AG08396 (cell line): ENCODE results near the gene SMYD4.
"Not testable (repeated sequence)": the region's sequence is repeated elsewhere in the genome, so short reads cannot be mapped to it uniquely, and the experiment has no call there.

Experiments used
- DNase-seq: peaks from one replicate; pipeline ENCODE4 v3.0.0; 2012; ENCODE audit warnings: low spot score, mixed read lengths

Gene SMYD4

GRCh38 chr17:1779571-1780131, 50.1 kb downstream of the SMYD4 start:
- DNase-seq, result peak; percentile 88

- no peak for DNase-seq
Observed at GRCh38 chr17:1776857-1777256, 52.8 kb downstream of the SMYD4 start.

- DNase-seq, result no peak
Observed at GRCh38 chr17:1776328-1776727, 53.4 kb downstream of the SMYD4 start.

GRCh38 chr17:1774390-1775176, 55.1 kb downstream of the SMYD4 start:
- no peak for DNase-seq

GRCh38 chr17:1773696-1774181, 56.0 kb downstream of the SMYD4 start:
- no peak for DNase-seq

GRCh38 chr17:1773000-1773695, 56.6 kb downstream of the SMYD4 start:
- not testable (repeated sequence) for DNase-seq

GRCh38 chr17:1769822-1770477, 59.8 kb downstream of the SMYD4 start:
- no peak for DNase-seq

- DNase-seq, result no peak
Observed at GRCh38 chr17:1767358-1767757, 62.3 kb downstream of the SMYD4 start.

- no peak for DNase-seq
Observed at GRCh38 chr17:1766382-1767135, 63.1 kb downstream of the SMYD4 start.

GRCh38 chr17:1765576-1765975, 64.1 kb downstream of the SMYD4 start:
- DNase-seq, result no peak

GRCh38 chr17:1764705-1765104, 65.0 kb downstream of the SMYD4 start:
- DNase-seq, result not testable (repeated sequence)

- peak; percentile 70 for DNase-seq
Observed at GRCh38 chr17:1764284-1764683, 65.4 kb downstream of the SMYD4 start.

- DNase-seq, result peak; percentile 58
Observed at GRCh38 chr17:1762901-1763898, 66.5 kb downstream of the SMYD4 start.

GRCh38 chr17:1762233-1762900, 67.3 kb downstream of the SMYD4 start:
- peak; percentile 12 for DNase-seq

GRCh38 chr17:1759529-1759928, 70.2 kb downstream of the SMYD4 start:
- no peak for DNase-seq

GRCh38 chr17:1758807-1759206, 70.9 kb downstream of the SMYD4 start:
- DNase-seq, result no peak

- no peak for DNase-seq
Observed at GRCh38 chr17:1755827-1756262, 73.9 kb downstream of the SMYD4 start.

GRCh38 chr17:1755252-1755826, 74.4 kb downstream of the SMYD4 start:
- DNase-seq, result no peak

GRCh38 chr17:1754430-1755112, 75.1 kb downstream of the SMYD4 start:
- no peak for DNase-seq
